COR-L47 (cell line): Measurements from ENCODE around the gene COL27A1.

Source experiments
- DNase-seq: peaks from one replicate; lab custom pipeline; 2025; lab: John Stamatoyannopoulos, UW

Gene COL27A1

GRCh38 chr9:114168281-114169028 is 13.1 kb downstream of the COL27A1 start:
- DNase-seq, result no peak

- no peak for DNase-seq
These were observed 14.0 kb downstream of the COL27A1 start for GRCh38 chr9:114169029-114169951.

- no peak for DNase-seq
These were observed 14.8 kb downstream of the COL27A1 start for GRCh38 chr9:114169952-114170770.

GRCh38 chr9:114170771-114171461 is 15.6 kb downstream of the COL27A1 start:
- DNase-seq, result no peak

- DNase-seq, result no peak
These were observed 16.2 kb downstream of the COL27A1 start for GRCh38 chr9:114171500-114171899.

- no peak for DNase-seq
These were observed 17.9 kb downstream of the COL27A1 start for GRCh38 chr9:114172981-114173833.

GRCh38 chr9:114174557-114174875 is 19.2 kb downstream of the COL27A1 start:
- no peak for DNase-seq

GRCh38 chr9:114174876-114175771 is 19.8 kb downstream of the COL27A1 start:
- no peak for DNase-seq

- DNase-seq, result no peak
These were observed 21.4 kb downstream of the COL27A1 start for GRCh38 chr9:114176624-114177291.

- DNase-seq, result no peak
These were observed 22.2 kb downstream of the COL27A1 start for GRCh38 chr9:114177423-114178064.

- no peak for DNase-seq
These were observed 22.7 kb downstream of the COL27A1 start for GRCh38 chr9:114178076-114178475.

- no peak for DNase-seq
These were observed 23.6 kb downstream of the COL27A1 start for GRCh38 chr9:114178756-114179450.

GRCh38 chr9:114179516-114179915 is 24.2 kb downstream of the COL27A1 start:
- no peak for DNase-seq

GRCh38 chr9:114180696-114181606 is 25.6 kb downstream of the COL27A1 start:
- DNase-seq, result no peak

GRCh38 chr9:114181607-114182409 is 26.5 kb downstream of the COL27A1 start:
- DNase-seq, result no peak

GRCh38 chr9:114183006-114183405 is 27.7 kb downstream of the COL27A1 start:
- no peak for DNase-seq
